Adrenal gland (tissue), 5 donors: ENCODE measurements around the gene MTERF2.

Experiments used
- CTCF ChIP-seq, 6 experiments: fragments of 450-650 bp in 4 of 6; fragments of 200-600 bp in 2 of 6; sonication (generic) in 1 of 6; IDR thresholded peaks; 1 replicate in 5 of 6; 2 replicates in 1 of 6; pipeline versions ENCODE4 v1.5.1 to v1.8.0; 2016 to 2021; ENCODE audit warnings: antibody characterized with exemption in 6 of 6, mild to moderate bottlenecking in 2 of 6, moderate library complexity in 1 of 6
- POLR2A ChIP-seq, 2 donors: fragments of 450-650 bp; IDR thresholded peaks; one replicate each; pipeline ENCODE4 v1.6.1; 2017; ENCODE audit warnings: antibody characterized with exemption in 2 of 2, mild to moderate bottlenecking in 2 of 2, moderate library complexity in 1 of 2
- donor health status: DM: no; HTN: no; CAD: no.

GRCh38 chr12:106976668-106977067 lies 10.3 kb downstream of the MTERF2 start:
- TF ChIP-seq POLR2A (IDR thresholded peaks at IDR 0.05) (no peak), CTCF (IDR thresholded peaks at IDR 0.05) (no peak)
